ENCODE data around the gene OR5K1. TPM values are rescaled to one million over a fixed set of nuclear protein-coding genes. Genes with fewer than 3 reads are reported as not detected.

Gene OR5K1
- total RNA-seq, 1 experiment from 2014 or later = not detected

DNA sequence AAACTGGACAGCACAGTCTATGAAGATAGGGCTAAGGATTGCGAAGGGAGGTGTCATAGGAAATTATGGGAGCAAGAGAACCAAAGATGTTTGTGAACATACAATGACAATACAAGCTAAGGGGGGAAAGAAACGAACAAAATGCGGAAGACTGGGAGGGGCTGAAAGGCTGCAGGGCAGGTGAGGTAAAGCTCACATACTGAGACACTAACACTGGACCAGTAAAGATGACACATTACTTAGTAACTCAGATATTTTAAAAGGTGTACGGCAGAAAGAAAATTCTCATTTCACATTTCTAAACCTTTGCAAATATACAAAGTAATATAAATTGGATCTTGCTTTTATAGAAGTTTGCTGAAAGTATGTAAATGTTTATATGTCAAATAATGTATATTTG is 49.6 kb downstream of the OR5K1 start:
- in situ Hi-C loops (cut with HindIII; ENCODE audit: low sequenced_read_pairs) = no loop called here
- DNase-seq (ENCODE audit: low spot score) = no peak

DNA sequence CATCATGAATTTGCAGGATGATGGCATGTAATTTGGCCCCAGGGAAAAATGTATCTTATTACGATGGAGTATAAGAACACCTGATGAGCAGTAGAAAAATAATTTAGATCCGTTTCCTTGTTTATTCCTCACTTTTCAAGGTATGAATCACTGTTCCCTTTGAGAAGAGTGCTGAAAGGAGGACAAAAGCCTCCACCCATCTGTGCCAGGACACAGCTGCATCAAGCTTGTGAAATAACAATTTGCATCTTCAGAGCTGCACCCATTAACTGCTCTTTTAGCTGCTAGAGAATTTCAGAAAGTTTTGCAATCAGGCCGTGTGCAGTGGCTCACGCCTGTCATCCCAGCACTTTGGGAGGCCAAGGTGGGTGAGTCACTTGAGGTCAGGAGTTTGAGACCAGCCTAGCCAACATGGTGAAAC is 50.1 kb downstream of the OR5K1 start:
- in situ Hi-C loops (cut with HindIII; ENCODE audit: low sequenced_read_pairs) = no loop called here
- no peak for DNase-seq (ENCODE audit: low spot score)

GRCh38 chr3:98513736-98514135 is 50.7 kb downstream of the OR5K1 start:
- no peak for DNase-seq (ENCODE audit: low spot score)
- in situ Hi-C loops (cut with HindIII; ENCODE audit: low sequenced_read_pairs) = no loop called here

DNA sequence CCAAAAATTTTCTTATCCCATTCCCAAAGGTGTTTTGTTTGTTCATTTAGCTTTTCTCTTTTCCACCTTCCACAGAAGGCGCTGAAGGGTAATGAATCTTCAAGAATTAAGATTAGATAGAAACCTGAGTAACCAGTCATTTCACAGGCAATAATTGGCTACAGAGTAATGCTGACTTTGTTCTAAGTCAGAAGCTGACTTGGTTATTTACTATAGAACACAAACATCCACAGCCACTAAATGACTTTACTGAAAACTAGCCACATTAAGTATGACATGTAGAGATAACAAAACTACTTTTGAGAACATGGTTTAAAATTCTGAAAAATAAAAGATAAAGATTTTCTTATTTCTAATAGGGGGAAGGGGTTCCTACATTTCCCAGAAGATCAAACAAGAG is 51.9 kb downstream of the OR5K1 start:
- no peak for DNase-seq (ENCODE audit: low spot score)
- in situ Hi-C loops (cut with HindIII; ENCODE audit: low sequenced_read_pairs) = no loop called here

DNA sequence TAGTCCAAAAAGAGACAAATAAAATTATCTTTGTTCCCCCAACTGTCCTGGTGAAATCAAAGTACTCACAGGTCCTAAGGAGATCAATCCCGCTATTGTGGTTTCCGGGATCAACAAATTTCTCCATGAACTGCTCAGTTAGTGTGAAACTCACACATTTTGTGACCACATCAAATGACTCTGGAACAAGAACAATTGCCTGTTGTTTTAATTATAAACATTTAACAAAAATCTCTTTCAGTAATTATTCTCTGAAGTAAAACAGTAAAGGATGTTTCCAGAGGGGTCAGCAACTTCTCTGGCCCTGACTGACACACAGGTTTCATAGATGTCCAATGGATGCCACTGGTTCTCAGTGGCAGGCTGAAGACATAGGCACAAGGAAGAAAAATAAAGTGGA is 55.8 kb downstream of the OR5K1 start:
- no peak for DNase-seq (ENCODE audit: low spot score)
- in situ Hi-C loops (cut with HindIII; ENCODE audit: low sequenced_read_pairs) = no loop called here

DNA sequence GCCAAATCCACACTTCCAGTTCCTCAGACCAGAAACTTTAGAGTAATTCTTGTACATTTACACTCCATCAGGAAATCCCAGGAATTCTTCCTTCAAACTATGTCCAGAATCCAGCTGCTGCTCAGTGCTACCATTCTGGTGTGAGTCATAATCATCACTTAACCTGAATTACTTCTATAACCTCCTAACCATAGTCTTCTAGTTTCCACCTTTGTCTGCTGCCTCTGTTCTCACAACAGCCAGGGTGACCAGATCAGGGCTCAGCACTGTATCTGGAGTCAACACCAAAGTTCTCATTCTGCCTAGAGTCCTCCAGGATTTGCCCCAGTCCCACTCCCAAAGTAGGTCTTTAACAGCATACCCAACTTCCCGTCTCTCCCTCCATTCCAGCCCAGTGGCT is 56.4 kb downstream of the OR5K1 start:
- DNase-seq (ENCODE audit: low spot score) = no peak
- in situ Hi-C loops (cut with HindIII; ENCODE audit: low sequenced_read_pairs) = no loop called here

DNA sequence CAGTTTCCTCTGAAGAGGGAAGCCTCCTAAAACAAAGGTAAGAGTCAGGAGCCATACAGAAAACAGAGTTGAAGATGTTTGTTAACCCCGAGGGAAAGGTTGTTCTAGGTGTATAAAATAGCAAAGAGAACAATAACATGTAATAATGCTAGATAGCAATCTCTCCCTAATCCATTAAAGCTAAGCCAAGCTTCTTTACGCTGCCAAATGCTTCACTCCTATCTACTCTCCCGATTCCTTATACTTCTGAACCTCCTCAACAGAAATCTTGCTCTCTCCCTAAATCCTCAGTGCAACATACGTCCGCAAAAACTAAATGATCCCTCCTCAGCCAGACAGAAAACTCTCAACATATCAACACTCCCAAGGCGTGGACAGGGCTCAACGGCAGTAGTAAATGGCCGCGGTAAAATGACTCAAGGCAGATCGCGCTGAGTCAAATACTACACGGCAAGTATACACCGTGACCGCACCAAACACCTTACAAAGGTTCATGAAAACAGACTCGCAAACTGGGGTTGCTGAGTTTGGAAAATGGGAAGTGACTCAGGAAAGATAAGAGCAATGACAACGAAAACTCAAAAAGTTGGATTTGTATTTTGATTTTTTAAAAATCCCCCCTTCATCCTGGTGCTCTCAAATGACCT is 59.0 kb downstream of the OR5K1 start:
- in situ Hi-C loops (cut with HindIII; ENCODE audit: low sequenced_read_pairs) = no loop called here

More for the DNA sequence above, 59.0 kb downstream of the OR5K1 start:
- peak; percentile 61 for DNase-seq (ENCODE audit: low spot score)

Other genes starting within 250 kb of the OR5K1 start
- not detected in 2 replicates for gene OR5H6, start 199.0 kb upstream of the OR5K1 start, total RNA-seq (2014; rRNA removed; shearing (Covaris generic))
- gene OR5H2, start 180.7 kb upstream of the OR5K1 start, total RNA-seq (2014; rRNA removed; shearing (Covaris generic)) = not detected in 2 replicates
- gene OR5K4, start 109.3 kb upstream of the OR5K1 start, total RNA-seq (2014; rRNA removed; shearing (Covaris generic)) = not detected in 2 replicates
- not detected in 2 replicates for gene OR5K3, start 72.5 kb upstream of the OR5K1 start, total RNA-seq (2014; rRNA removed; shearing (Covaris generic))
- gene OR5K2, start 34.5 kb downstream of the OR5K1 start, total RNA-seq (2014; rRNA removed; shearing (Covaris generic)) = not detected in 2 replicates
- 25.6 and 27.2 TPM in 2 replicates for gene CLDND1, start 59.7 kb downstream of the OR5K1 start, total RNA-seq (2014; rRNA removed; shearing (Covaris generic))
- not detected in 2 replicates for gene GPR15, start 68.8 kb downstream of the OR5K1 start, total RNA-seq (2014; rRNA removed; shearing (Covaris generic))
- gene CPOX, start 130.4 kb downstream of the OR5K1 start, total RNA-seq (2014; rRNA removed; shearing (Covaris generic)) = 23.1 and 28.6 TPM in 2 replicates